WTC11 (cell line): Measurements from ENCODE around the gene COL4A1. TPM values are rescaled to one million over a fixed set of nuclear protein-coding genes. Genes with fewer than 3 reads are reported as not detected.
A peak's percentile ranks its signal among the peaks of the same experiment; 100 is the strongest.

Source experiments
- ATAC-seq: fragments of 200-7000 bp; cut with Tn5 transposase; 2 replicates; pipeline ENCODE4 v1.10.0; 2021; ENCODE audit warnings: mild to moderate bottlenecking, moderate library complexity
- CTCF ChIA-PET: fragments of 300-600 bp; sonication (Branson Sonifier 250); formaldehyde crosslinking; loops from one replicate; lab custom pipeline; 2021; ENCODE audit warnings: antibody characterized with exemption; lab: Charles Lee
- POLR2A ChIA-PET: fragments of 350-600 bp; sonication (Branson Sonifier 250); formaldehyde crosslinking; loops from one replicate; lab custom pipeline; 2021; ENCODE audit warnings: antibody characterized with exemption; lab: Charles Lee
- DNase-seq: peaks from one replicate; pipeline ENCODE4 v3.0.0; 2021; ENCODE audit warnings: low spot score
- H3K27ac Mint-ChIP-seq: 2 replicates; pipeline ENCODE4 v1.8.0; 2021; ENCODE audit warnings: mixed read lengths
- H3K27me3 Mint-ChIP-seq: 2 replicates; pipeline ENCODE4 v1.8.0; 2021; ENCODE audit warnings: low read depth, mild to moderate bottlenecking, moderate library complexity, mixed read lengths
- H3K36me3 Mint-ChIP-seq: 2 replicates; pipeline ENCODE4 v1.8.0; 2021; ENCODE audit warnings: mixed read lengths
- H3K4me1 Mint-ChIP-seq: 2 replicates; pipeline ENCODE4 v1.8.0; 2022; ENCODE audit warnings: mixed read lengths
- H3K4me3 Mint-ChIP-seq: 2 replicates; pipeline ENCODE4 v1.8.0; 2021; ENCODE audit warnings: mild to moderate bottlenecking, moderate library complexity, mixed read lengths
- H3K9me3 Mint-ChIP-seq: 2 replicates; pipeline ENCODE4 v1.8.0; 2021; ENCODE audit warnings: mixed read lengths
- ATF1 ChIP-seq: sonication (generic); formaldehyde crosslinking; IDR thresholded peaks from 2 replicates; pipeline ENCODE4 v1.8.1; 2023; ENCODE audit warnings: mild to moderate bottlenecking, moderate library complexity, missing genetic modification reagents
- ELF4 ChIP-seq: sonication (generic); formaldehyde crosslinking; IDR thresholded peaks from 2 replicates; pipeline ENCODE4 v1.8.1; 2022; ENCODE audit warnings: low read depth, mild to moderate bottlenecking, moderate library complexity, missing genetic modification reagents
- ETV6 ChIP-seq: sonication (generic); formaldehyde crosslinking; IDR thresholded peaks from 2 replicates; pipeline ENCODE4 v1.8.1; 2022; ENCODE audit warnings: mild to moderate bottlenecking, missing genetic modification reagents
- FOXP1 ChIP-seq: sonication (generic); formaldehyde crosslinking; IDR thresholded peaks from 2 replicates; pipeline ENCODE4 v1.8.0; 2022; ENCODE audit warnings: missing genetic modification reagents, mild to moderate bottlenecking, moderate library complexity, borderline replicate concordance
- IRF2 ChIP-seq: sonication (generic); formaldehyde crosslinking; IDR thresholded peaks from 2 replicates; pipeline ENCODE4 v1.8.0; 2022; ENCODE audit warnings: low read depth, missing genetic modification reagents, borderline replicate concordance
- NFE2L1 ChIP-seq: sonication (generic); formaldehyde crosslinking; IDR thresholded peaks from 2 replicates; pipeline ENCODE4 v1.8.1; 2023; ENCODE audit warnings: missing genetic modification reagents
- RORB ChIP-seq: fragments of 250-450 bp; sonication (Bioruptor Pico); IDR thresholded peaks from 2 replicates; pipeline ENCODE4 v1.9.0; 2021; ENCODE audit warnings: mild to moderate bottlenecking
- SMAD3 ChIP-seq: sonication (generic); formaldehyde crosslinking; IDR thresholded peaks from 2 replicates; pipeline ENCODE4 v1.8.0; 2022; ENCODE audit warnings: missing genetic modification reagents, mild to moderate bottlenecking, borderline replicate concordance
- TEAD4 ChIP-seq: sonication (generic); formaldehyde crosslinking; IDR thresholded peaks from 2 replicates; pipeline ENCODE4 v1.8.0; 2022; ENCODE audit warnings: mild to moderate bottlenecking, missing genetic modification reagents
- total RNA-seq: library from RNA; stranded (reverse); gene quantifications from 3 replicates; pipeline ENCODE4 v1.2.3, GENCODE V29; 2021
- TF ChIP-seq, protein P1 (sequence below): sonication (generic); formaldehyde crosslinking; conservative IDR thresholded peaks from 2 replicates; pipeline ENCODE4 v1.8.1; 2022; ENCODE audit warnings: mild to moderate bottlenecking, missing genetic modification reagents
- TF ChIP-seq, protein P2 (sequence below): fragments of 250-450 bp; sonication (Bioruptor Pico); IDR thresholded peaks from 2 replicates; pipeline ENCODE4 v1.9.0; 2021; ENCODE audit warnings: mild to moderate bottlenecking, borderline replicate concordance
- TF ChIP-seq, protein P3 (sequence below): sonication (generic); formaldehyde crosslinking; IDR thresholded peaks from 2 replicates; pipeline ENCODE4 v1.8.1; 2023; ENCODE audit warnings: mild to moderate bottlenecking, missing genetic modification reagents, borderline replicate concordance
- TF ChIP-seq, protein P4 (sequence below): sonication (generic); formaldehyde crosslinking; IDR thresholded peaks from 2 replicates; pipeline ENCODE4 v1.8.1; 2023; ENCODE audit warnings: mild to moderate bottlenecking, missing genetic modification reagents, moderate library complexity
- TF ChIP-seq, protein P5 (sequence below): fragments of 250-450 bp; sonication (Bioruptor Pico); IDR thresholded peaks from 2 replicates; pipeline ENCODE4 v1.9.0; 2021; ENCODE audit warnings: mild to moderate bottlenecking

Gene COL4A1
- total RNA-seq, 1 experiment from 2014 or later = 89.6 TPM

DNA sequence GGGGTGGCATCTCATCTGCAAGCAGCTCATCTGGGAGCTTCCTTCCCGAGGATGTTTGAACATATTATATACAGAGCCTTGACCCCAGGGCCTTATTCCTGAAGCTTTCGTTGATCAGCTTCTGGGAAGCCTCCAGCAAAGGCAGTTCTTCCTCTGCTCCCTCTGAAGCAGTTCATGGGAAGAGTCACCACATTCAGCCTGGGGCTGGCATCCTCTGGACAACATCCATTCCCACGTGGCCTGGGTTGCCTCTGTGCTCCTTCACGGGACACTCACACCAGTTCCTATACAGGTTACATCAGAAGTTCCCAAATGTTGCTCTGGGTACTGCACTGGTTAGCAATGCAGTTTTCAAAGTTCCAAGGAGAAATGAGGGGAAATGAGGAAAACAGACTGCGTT is 29.7 kb upstream of the COL4A1 start:
- H3K27me3 Mint-ChIP-seq = no peaks in the 10 kb centered on the region

DNA sequence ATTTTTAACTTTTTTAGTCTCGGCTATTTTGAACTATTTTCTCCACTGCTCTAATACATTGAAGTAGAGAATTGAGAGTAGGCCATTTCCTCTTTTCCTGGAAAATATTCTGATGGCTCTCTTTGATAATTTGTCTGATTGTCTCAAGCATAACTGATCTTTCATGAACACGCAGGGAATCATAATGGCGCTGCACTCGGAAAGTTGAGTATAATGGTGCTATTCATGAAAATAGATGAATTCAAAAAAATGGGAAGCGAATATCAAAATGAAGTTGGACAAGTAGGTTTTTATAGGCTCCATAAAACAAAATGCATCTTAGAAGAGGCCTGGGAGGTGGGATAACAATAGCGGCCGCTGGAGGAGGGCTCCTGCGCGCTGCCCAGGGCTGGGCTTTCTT is 29.2 kb upstream of the COL4A1 start:
- H3K27me3 Mint-ChIP-seq = no peaks in the 10 kb centered on the region
- TF ChIP-seq, protein P1, sequence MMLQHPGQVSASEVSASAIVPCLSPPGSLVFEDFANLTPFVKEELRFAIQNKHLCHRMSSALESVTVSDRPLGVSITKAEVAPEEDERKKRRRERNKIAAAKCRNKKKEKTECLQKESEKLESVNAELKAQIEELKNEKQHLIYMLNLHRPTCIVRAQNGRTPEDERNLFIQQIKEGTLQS (CRISPR knock-in tag) = no peak
- no peak for TF ChIP-seq IRF2
- TF ChIP-seq, protein P2, sequence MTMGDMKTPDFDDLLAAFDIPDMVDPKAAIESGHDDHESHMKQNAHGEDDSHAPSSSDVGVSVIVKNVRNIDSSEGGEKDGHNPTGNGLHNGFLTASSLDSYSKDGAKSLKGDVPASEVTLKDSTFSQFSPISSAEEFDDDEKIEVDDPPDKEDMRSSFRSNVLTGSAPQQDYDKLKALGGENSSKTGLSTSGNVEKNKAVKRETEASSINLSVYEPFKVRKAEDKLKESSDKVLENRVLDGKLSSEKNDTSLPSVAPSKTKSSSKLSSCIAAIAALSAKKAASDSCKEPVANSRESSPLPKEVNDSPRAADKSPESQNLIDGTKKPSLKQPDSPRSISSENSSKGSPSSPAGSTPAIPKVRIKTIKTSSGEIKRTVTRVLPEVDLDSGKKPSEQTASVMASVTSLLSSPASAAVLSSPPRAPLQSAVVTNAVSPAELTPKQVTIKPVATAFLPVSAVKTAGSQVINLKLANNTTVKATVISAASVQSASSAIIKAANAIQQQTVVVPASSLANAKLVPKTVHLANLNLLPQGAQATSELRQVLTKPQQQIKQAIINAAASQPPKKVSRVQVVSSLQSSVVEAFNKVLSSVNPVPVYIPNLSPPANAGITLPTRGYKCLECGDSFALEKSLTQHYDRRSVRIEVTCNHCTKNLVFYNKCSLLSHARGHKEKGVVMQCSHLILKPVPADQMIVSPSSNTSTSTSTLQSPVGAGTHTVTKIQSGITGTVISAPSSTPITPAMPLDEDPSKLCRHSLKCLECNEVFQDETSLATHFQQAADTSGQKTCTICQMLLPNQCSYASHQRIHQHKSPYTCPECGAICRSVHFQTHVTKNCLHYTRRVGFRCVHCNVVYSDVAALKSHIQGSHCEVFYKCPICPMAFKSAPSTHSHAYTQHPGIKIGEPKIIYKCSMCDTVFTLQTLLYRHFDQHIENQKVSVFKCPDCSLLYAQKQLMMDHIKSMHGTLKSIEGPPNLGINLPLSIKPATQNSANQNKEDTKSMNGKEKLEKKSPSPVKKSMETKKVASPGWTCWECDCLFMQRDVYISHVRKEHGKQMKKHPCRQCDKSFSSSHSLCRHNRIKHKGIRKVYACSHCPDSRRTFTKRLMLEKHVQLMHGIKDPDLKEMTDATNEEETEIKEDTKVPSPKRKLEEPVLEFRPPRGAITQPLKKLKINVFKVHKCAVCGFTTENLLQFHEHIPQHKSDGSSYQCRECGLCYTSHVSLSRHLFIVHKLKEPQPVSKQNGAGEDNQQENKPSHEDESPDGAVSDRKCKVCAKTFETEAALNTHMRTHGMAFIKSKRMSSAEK (CRISPR knock-in tag) = no peak
- no peak for TF ChIP-seq TEAD4 (CRISPR knock-in tag)
- no peak for TF ChIP-seq ATF1
- TF ChIP-seq ELF4 = no peak
- TF ChIP-seq, protein P3, sequence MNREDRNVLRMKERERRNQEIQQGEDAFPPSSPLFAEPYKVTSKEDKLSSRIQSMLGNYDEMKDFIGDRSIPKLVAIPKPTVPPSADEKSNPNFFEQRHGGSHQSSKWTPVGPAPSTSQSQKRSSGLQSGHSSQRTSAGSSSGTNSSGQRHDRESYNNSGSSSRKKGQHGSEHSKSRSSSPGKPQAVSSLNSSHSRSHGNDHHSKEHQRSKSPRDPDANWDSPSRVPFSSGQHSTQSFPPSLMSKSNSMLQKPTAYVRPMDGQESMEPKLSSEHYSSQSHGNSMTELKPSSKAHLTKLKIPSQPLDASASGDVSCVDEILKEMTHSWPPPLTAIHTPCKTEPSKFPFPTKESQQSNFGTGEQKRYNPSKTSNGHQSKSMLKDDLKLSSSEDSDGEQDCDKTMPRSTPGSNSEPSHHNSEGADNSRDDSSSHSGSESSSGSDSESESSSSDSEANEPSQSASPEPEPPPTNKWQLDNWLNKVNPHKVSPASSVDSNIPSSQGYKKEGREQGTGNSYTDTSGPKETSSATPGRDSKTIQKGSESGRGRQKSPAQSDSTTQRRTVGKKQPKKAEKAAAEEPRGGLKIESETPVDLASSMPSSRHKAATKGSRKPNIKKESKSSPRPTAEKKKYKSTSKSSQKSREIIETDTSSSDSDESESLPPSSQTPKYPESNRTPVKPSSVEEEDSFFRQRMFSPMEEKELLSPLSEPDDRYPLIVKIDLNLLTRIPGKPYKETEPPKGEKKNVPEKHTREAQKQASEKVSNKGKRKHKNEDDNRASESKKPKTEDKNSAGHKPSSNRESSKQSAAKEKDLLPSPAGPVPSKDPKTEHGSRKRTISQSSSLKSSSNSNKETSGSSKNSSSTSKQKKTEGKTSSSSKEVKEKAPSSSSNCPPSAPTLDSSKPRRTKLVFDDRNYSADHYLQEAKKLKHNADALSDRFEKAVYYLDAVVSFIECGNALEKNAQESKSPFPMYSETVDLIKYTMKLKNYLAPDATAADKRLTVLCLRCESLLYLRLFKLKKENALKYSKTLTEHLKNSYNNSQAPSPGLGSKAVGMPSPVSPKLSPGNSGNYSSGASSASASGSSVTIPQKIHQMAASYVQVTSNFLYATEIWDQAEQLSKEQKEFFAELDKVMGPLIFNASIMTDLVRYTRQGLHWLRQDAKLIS (CRISPR knock-in tag) = no peak
- TF ChIP-seq SMAD3 (CRISPR knock-in tag) = no peak
- no peak for TF ChIP-seq ETV6
- peaks cover 29% of the 10 kb centered on the region for H3K4me1 Mint-ChIP-seq
- ChIA-PET CTCF (interaction anchor here (1.3 kb wide), 1 partner anchor 17 kb away, joined by 5 read pairs; no protein-coding TSS in a partner anchor), POLR2A (no interaction called here)
- H3K9me3 Mint-ChIP-seq = no peaks in the 10 kb centered on the region
- peak overlapping the region; percentile 39; the same call in 1 of the 2 replicates for H3K27ac Mint-ChIP-seq
- H3K4me3 Mint-ChIP-seq = no peak overlapping the region
- DNase-seq = no peak
- ATAC-seq = no peak
- 0 out of 2 replicates have a peak, but pooled peaks cover 3% of the 10 kb centered on the region for H3K36me3 Mint-ChIP-seq

More for the DNA sequence above, 29.7 kb upstream of the COL4A1 start:
- Mint-ChIP-seq H3K27ac (no peak overlapping the region), H3K9me3 (no peaks in the 10 kb centered on the region), H3K4me3 (no peak overlapping the region), H3K36me3 (0 out of 2 replicates have a peak, but pooled peaks cover 3% of the 10 kb centered on the region), H3K4me1 (peaks cover 35% of the 10 kb centered on the region)
- TF ChIP-seq NFE2L1 (CRISPR knock-in tag) (no peak), FOXP1 (CRISPR knock-in tag) (no peak), RORB (no peak)
- TF ChIP-seq, protein P4, sequence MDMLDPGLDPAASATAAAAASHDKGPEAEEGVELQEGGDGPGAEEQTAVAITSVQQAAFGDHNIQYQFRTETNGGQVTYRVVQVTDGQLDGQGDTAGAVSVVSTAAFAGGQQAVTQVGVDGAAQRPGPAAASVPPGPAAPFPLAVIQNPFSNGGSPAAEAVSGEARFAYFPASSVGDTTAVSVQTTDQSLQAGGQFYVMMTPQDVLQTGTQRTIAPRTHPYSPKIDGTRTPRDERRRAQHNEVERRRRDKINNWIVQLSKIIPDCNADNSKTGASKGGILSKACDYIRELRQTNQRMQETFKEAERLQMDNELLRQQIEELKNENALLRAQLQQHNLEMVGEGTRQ = no peak
- TF ChIP-seq, protein P5, sequence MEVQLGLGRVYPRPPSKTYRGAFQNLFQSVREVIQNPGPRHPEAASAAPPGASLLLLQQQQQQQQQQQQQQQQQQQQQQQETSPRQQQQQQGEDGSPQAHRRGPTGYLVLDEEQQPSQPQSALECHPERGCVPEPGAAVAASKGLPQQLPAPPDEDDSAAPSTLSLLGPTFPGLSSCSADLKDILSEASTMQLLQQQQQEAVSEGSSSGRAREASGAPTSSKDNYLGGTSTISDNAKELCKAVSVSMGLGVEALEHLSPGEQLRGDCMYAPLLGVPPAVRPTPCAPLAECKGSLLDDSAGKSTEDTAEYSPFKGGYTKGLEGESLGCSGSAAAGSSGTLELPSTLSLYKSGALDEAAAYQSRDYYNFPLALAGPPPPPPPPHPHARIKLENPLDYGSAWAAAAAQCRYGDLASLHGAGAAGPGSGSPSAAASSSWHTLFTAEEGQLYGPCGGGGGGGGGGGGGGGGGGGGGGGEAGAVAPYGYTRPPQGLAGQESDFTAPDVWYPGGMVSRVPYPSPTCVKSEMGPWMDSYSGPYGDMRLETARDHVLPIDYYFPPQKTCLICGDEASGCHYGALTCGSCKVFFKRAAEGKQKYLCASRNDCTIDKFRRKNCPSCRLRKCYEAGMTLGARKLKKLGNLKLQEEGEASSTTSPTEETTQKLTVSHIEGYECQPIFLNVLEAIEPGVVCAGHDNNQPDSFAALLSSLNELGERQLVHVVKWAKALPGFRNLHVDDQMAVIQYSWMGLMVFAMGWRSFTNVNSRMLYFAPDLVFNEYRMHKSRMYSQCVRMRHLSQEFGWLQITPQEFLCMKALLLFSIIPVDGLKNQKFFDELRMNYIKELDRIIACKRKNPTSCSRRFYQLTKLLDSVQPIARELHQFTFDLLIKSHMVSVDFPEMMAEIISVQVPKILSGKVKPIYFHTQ (CRISPR knock-in tag) = no peak
- ChIA-PET CTCF (interaction anchor here (1.3 kb wide), 1 partner anchor 16 kb away, joined by 5 read pairs; no protein-coding TSS in a partner anchor), POLR2A (no interaction called here)
- ATAC-seq (no peak), DNase-seq (no peak)
